GM18861 (cell line): Measurements from ENCODE around the gene RPA1.

ENCODE experiments used
- ATAC-seq: cut with Tn5 transposase; IDR thresholded peaks from one replicate; pipeline ENCODE4 v1.9.1; 2021; ENCODE audit not compliant: unreplicated experiment

RPA1 gene

DNA sequence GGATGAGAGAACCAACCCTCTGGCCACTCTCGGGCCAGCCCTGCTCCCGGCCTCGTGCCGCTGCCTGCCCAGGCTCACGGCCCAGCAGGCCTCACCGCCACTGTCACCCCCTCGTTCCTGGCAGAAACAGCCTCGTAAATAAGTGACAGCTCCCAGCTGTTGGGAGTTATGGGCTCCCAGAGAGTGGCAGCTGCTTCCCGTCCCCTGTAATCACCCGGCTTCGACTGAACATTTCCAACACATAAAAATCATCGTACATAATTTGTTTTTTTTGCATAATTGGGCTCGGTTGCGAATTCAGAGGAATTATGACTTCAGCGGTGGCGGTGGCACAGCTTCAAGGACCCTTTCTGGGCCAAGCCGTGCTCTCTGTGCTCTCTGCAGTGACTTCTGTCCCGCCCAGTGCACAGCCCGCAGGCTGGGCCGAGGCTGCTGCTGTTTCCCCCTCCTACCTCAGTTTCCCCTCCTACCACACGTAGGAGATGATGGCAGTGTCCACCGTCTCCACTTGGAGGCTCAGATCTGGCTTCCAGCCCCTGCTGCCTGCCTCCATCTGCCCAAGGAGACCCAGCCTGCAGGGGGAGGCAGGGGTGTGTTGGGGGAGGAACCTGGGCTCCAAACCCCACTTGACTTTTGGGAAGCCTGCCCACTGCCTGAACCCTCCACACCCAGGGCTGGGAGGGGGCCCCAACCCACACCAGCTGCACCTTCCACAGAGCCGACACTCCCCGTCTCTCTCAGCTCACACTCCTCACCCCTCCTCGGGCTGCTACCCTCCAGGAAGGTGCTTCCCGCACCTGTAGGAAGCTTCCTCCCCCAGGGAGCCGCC, 110.4 kb downstream of the RPA1 start:
- no peak for ATAC-seq

- no peak for ATAC-seq
These were observed 111.0 kb downstream of the RPA1 start for GRCh38 chr17:1940810-1941185.

- no peak for ATAC-seq
These were observed 111.7 kb downstream of the RPA1 start for GRCh38 chr17:1941272-1942065.

DNA sequence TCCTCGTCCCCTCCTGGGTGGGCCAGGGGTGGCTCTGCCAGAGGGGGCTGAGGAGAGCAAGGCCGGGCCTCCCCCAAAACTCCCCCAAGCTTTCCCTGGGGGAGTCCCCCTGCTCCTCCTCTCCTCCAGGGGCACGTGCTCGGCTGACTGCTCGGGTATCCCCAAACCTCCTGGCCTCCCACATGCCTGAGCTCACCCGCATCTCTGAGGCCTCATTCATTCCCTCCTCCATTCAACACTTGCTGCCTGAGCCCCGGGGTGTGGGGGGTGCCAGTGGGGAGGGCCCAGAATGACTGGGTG, 112.2 kb downstream of the RPA1 start:
- ATAC-seq = no peak

DNA sequence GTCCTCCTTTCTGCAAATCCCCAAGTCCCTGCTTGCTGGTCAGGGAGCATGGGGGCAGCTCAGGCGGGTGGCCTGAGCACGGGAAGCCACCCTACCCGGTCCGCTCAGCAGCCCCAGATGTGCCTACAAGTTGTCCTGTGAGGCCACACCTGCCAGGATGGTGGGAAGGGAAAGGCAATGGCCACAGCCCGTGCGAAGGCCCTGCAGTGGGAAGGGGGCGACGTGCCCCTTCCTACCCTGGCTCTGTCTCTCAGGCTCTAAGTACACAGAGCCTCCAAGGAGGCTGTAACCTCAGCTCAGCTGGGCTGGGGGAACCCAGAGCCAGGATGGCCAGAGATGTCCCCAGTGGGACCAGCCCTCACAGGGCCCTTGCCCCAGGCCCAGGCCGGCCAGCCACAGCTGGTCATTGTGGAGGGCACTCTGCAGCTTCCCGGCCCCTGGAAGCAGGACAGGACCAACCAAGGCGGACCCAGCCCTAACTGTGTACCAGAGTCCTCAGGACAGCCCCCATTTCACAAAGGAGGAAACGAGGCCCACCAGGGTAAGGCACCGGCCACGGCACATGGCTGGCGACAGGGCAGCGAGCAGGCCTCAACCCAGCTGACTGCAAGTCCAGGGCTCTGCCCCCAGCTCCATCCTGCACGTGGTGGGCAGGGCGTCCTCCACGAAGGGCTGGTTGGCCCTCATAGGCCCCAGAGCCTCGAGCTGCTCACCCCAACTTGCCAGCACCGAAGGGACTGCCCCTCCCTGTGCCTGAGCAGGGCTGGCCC, 113.0 kb downstream of the RPA1 start:
- ATAC-seq = no peak

- no peak for ATAC-seq
These were observed 113.6 kb downstream of the RPA1 start for GRCh38 chr17:1943436-1943831.

DNA sequence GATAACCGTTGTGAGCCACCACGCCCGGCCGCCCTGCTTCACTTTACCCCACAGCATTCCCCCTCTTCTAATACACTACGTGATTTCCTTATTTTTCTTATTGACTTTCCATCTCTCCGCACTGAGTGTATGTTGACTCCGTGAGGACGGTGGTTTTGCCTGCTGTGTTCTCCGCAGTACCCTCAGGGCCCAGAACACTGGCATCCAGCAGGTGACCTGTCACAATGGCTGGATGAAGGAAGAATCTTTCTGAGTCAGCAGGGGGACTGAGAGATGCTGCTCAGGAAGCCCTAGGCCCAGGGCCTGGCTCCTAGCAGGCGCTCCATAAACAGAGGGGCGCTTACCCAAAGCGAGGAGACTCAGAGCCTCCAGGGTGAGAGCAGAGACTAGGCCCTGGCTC, 115.8 kb downstream of the RPA1 start:
- ATAC-seq = no peak

GRCh38 chr17:1946021-1946932, 116.5 kb downstream of the RPA1 start:
- ATAC-seq = no peak

DNA sequence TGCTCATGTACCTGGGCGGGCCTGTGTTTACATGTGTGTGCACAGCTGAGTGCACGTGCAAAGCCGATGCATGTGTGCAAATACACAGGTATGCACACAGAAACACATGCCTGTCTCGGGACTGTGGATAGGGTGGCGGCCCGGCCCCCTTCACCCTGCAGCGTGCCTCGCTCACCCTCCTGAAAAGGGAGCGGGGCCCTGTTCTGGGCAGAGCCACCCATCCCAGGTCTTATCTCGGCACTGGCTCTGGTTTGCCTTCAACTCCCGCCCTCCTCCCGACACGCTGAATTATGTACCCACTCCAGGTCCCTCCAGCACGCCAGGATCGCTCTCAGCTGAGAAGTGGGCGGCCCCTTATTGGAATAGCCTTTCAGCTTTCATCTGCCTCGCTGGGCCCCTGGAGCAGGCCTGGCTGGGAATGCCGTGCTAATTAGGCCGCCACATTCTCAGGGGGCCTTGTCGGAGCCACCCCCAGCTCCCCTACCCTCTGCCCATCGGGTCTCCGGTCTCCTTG, 117.5 kb downstream of the RPA1 start:
- no peak for ATAC-seq

DNA sequence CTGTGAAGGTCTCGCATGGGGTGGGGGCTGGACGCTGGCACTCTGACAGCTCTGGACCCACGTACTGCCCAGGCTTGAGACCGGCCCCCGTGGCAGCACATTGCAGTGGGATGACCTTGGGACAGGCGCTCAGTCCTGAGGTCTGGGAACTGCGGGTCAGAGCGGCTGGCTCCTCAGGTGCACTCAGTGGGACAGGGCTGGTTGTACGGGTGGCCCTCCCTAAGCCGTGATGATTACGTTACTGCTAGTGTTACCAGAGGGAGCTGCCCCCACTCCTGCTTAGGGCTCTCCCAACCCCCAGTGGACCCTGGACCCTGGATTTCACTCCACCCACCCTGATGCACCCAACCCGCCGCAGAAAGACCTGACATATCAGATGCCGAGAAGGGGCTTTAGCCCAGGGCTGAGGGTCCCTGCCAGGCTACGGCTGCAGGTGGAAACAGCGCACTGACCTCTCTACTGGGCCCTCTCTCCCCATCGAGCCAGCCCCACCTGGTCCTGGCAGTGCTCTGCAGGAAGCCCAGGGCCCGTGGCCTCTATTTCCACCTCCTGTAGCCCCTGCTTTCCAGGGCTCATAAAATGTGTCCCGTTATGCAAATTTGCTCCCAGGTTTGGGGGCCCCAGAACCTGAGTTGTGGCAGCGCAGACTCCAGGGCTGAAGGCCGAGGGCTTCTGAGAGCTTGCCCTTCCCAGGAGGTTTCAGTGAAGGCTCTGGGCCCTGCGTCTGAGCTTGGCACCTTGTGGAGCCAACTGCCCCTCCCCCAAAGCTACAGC, 118.1 kb downstream of the RPA1 start:
- ATAC-seq = no peak

DNA sequence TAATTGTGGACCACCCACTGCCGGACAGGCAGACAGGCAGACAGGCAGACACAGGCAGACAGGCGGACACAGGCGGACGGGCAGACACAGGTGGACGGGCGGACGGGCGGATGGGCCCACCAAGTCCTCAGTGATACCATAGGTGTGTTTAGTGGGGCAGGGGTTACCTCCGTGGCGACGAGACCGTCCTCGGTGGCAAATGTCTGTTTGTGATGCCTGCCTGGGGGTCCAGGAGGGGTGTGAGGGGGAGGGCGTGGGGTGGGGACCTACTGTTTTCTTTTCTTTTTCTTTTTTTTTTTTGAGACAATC, 118.7 kb downstream of the RPA1 start:
- no peak for ATAC-seq
